ENCODE results near the gene CDC73. TPM values are rescaled to one million over a fixed set of nuclear protein-coding genes. Genes with fewer than 3 reads are reported as not detected.

Gene CDC73
- total RNA-seq, 5 donors from 2014 or later (not counting 1 experiment from before 2014, with no cell fraction given): 54.1 to 64.4 (median 57.4) TPM

DNA sequence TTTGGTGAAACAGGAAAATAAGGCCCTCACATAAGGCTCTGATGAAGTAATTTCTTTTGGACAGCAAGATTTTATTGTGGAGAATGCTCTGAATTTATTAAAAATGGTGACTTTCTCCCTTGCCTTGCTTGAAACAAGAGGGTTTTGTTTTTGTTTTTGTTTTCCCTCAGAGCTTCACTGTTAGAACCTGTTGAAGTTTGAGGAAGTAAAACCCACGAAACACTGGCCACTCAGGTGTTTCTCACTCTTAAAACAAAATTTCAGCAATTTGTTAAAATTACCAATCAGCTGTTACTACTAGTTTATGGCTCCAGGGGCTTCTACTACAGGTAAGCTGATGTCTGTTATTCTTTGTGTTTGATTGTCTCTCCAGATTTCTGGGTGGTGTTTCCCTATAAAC is 177.2 kb downstream of the CDC73 start:
- H3K4me1 ChIP-seq (ENCODE audit: control insufficient read depth in 1 of 2, extremely low read depth in 1 of 2, insufficient read depth in 2 of 2, low read length in 2 of 2): no peaks in the 10 kb centered on the region

DNA sequence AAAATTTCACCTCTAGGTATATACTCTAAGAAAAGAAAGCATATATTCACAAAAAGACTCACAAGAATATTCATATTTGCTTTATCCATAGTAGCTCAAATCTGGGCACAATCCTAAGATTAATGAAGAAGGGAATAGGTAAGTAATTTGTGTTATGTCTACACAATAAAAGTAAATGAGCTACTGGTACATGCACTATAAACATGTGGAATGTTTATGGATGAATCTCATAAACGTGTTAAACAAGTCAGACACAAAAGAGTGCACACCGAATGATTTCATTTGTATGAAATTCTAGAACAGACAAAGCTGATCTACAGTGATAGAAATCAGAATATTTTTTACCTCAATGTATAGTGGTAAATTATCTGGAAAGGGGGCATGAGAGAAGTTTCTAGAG is 179.9 kb downstream of the CDC73 start:
- H3K27ac Mint-ChIP-seq: no peak overlapping the region
- Histone ChIP-seq H3K9me3 (no peaks in the 10 kb centered on the region), H3K27me3 (replicated peaks in 1 of 2; ENCODE audit: control insufficient read depth in 2 of 2, extremely low read depth in 1 of 2, insufficient read depth in 2 of 2, low read length in 1 of 2) (no peaks in the 10 kb centered on the region), H3K27ac (ENCODE audit: low read length) (no peak overlapping the region), H3K4me3 (ENCODE audit: control insufficient read depth in 1 of 2, extremely low read depth in 1 of 2, low read length in 1 of 2) (no peak overlapping the region), H3K4me1 (ENCODE audit: control insufficient read depth in 1 of 2, extremely low read depth in 1 of 2, insufficient read depth in 2 of 2, low read length in 2 of 2) (no peaks in the 10 kb centered on the region), H3K36me3 (ENCODE audit: control insufficient read depth in 2 of 2, extremely low read depth in 1 of 2, insufficient read depth in 1 of 2, low read length in 1 of 2) (no peaks in the 10 kb centered on the region)
- ATAC-seq (replicated peaks in 1 of 4) (no peak), DNase-seq (no peak)
- no peaks in the 10 kb centered on the region for H3K4me1 Mint-ChIP-seq
- WGBS (ENCODE audit: insufficient coverage): no CpG with 5 or more reads among the region's 2 CpGs
- H3K4me3 Mint-ChIP-seq: no peak overlapping the region
- CTCF ChIA-PET: interaction anchor here in 1 of 2 donors (0.6 to 1.7 kb wide), 2 partner anchors 9 to 162 kb away, joined by 3 read pairs; no protein-coding TSS in a partner anchor
- no peaks in the 10 kb centered on the region for H3K36me3 Mint-ChIP-seq
- H3K27me3 Mint-ChIP-seq: no peaks in the 10 kb centered on the region
- POLR2A ChIA-PET: no interaction called here
- H3K9me3 Mint-ChIP-seq: peaks cover 0 to 7% (median 7%) of the 10 kb centered on the region in 3 donors

More for the DNA sequence above, 177.2 kb downstream of the CDC73 start:
- no peak for ATAC-seq (replicated peaks in 1 of 4)
- Mint-ChIP-seq H3K36me3 (peaks cover 5% of the 10 kb centered on the region), H3K9me3 (peaks cover 5 to 14% (median 13%) of the 10 kb centered on the region in 3 donors), H3K4me3 (no peak overlapping the region), H3K4me1 (no peaks in the 10 kb centered on the region), H3K27me3 (no peaks in the 10 kb centered on the region), H3K27ac (no peak overlapping the region)
- no peak overlapping the region for H3K27ac ChIP-seq (ENCODE audit: low read length)
- no peaks in the 10 kb centered on the region for H3K9me3 ChIP-seq
- POLR2A ChIA-PET: interaction anchor here in 1 of 2 donors (0.7 kb wide), 1 partner anchor 30 kb away, joined by 3 read pairs; no protein-coding TSS in a partner anchor
- H3K4me3 ChIP-seq (ENCODE audit: control insufficient read depth in 1 of 2, extremely low read depth in 1 of 2, low read length in 1 of 2): no peak overlapping the region
- DNase-seq: no peak
- no CpG with 5 or more reads among the region's 1 CpG for WGBS (ENCODE audit: insufficient coverage)
- CTCF ChIA-PET: interaction anchor here (0.5 to 0.6 kb wide), 3 partner anchors 115 to 1451 kb away, joined by 3 to 4 read pairs (median 3); no protein-coding TSS in a partner anchor
- no peaks in the 10 kb centered on the region for H3K36me3 ChIP-seq (ENCODE audit: control insufficient read depth in 2 of 2, extremely low read depth in 1 of 2, insufficient read depth in 1 of 2, low read length in 1 of 2)
- H3K27me3 ChIP-seq (replicated peaks in 1 of 2; ENCODE audit: control insufficient read depth in 2 of 2, extremely low read depth in 1 of 2, insufficient read depth in 2 of 2, low read length in 1 of 2): no peaks in the 10 kb centered on the region

DNA sequence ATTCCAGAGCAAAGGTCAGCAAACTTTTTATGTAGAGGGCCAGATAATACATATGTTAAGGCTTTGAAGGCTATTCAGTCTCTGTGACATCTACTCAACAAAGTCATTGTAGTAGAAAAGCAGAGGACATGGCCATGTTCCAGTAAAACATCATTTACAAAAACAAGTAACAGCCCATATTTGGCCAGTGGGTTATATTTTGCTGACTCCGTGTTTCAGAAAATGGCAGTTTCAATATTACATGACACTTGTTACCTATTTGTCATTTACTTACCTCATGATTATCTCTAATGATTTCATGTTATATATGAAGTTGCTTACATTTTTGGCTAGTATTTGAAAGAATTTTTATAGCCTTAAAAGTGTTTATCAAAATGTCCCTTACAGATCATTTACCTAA is 182.0 kb downstream of the CDC73 start:
- Histone ChIP-seq H3K9me3 (no peaks in the 10 kb centered on the region), H3K4me1 (ENCODE audit: control insufficient read depth in 1 of 2, extremely low read depth in 1 of 2, insufficient read depth in 2 of 2, low read length in 2 of 2) (no peaks in the 10 kb centered on the region), H3K4me3 (ENCODE audit: control insufficient read depth in 1 of 2, extremely low read depth in 1 of 2, low read length in 1 of 2) (no peak overlapping the region), H3K27me3 (replicated peaks in 1 of 2; ENCODE audit: control insufficient read depth in 2 of 2, extremely low read depth in 1 of 2, insufficient read depth in 2 of 2, low read length in 1 of 2) (no peaks in the 10 kb centered on the region), H3K36me3 (ENCODE audit: control insufficient read depth in 2 of 2, extremely low read depth in 1 of 2, insufficient read depth in 1 of 2, low read length in 1 of 2) (no peaks in the 10 kb centered on the region), H3K27ac (ENCODE audit: low read length) (no peak overlapping the region)
- ATAC-seq (replicated peaks in 1 of 4): no peak
- Mint-ChIP-seq H3K9me3 (no peaks in the 10 kb centered on the region), H3K4me3 (no peak overlapping the region), H3K27ac (no peak overlapping the region), H3K4me1 (no peaks in the 10 kb centered on the region), H3K36me3 (no peaks in the 10 kb centered on the region), H3K27me3 (no peaks in the 10 kb centered on the region)
- DNase-seq: no peak
- CTCF ChIA-PET: no interaction called here
- POLR2A ChIA-PET: no interaction called here
- no CpG with 5 or more reads among the region's 1 CpG for WGBS (ENCODE audit: insufficient coverage)

Other genes with a start within 250 kb of the CDC73 start
- gene UCHL5, start 62.7 kb upstream of the CDC73 start, total RNA-seq: 10 to 100 TPM; 20.8 to 32.2 (median 27.1) TPM
- 10 to 100 TPM; 54.3 to 66.4 (median 62.3) TPM for gene RO60, start 62.4 kb upstream of the CDC73 start, total RNA-seq
- gene GLRX2, start 16.6 kb upstream of the CDC73 start, total RNA-seq: 10 to 100 TPM in 3 of 5 donors, 1 to 10 TPM in 2; 6.8 to 16.0 (median 13.5) TPM
- 10 to 100 TPM in 2 of 5 donors, 1 to 10 TPM in 2, under 1 TPM in 1; 0.15 to 16.6 (median 3.4) TPM for gene B3GALT2, start 64.6 kb downstream of the CDC73 start, total RNA-seq